GM12865 (cell line): ENCODE measurements around the gene BMP5.

Experiments
- DNase-seq: peaks from one replicate; pipeline ENCODE4 v3.0.0; 2010; ENCODE audit warnings: low read depth
- H3K4me3 ChIP-seq: 2 replicates; pipeline ENCODE4 v1.5.1; 2011; ENCODE audit warnings: mild to moderate bottlenecking, low read depth, low read length, control low read depth
- CTCF ChIP-seq: IDR thresholded peaks from 2 replicates; pipeline ENCODE4 v1.5.1; 2011; ENCODE audit warnings: low read length, control low read depth, low read depth, inconsistent platforms; ENCODE audit not compliant: insufficient read depth; ENCODE audit errors: missing control alignments

BMP5 gene

GRCh38 chr6:55827818-55828522 lies 47.4 kb downstream of the BMP5 start:
- H3K4me3 ChIP-seq, result no peak overlapping the region
- no peak for DNase-seq
- no peak for TF ChIP-seq CTCF

GRCh38 chr6:55826941-55827340 lies 48.4 kb downstream of the BMP5 start:
- no peak for TF ChIP-seq CTCF
- H3K4me3 ChIP-seq, result no peak overlapping the region
- DNase-seq, result no peak

- no peak for TF ChIP-seq CTCF
- H3K4me3 ChIP-seq, result no peak overlapping the region
- no peak for DNase-seq
Measured at GRCh38 chr6:55825402-55826051, 49.9 kb downstream of the BMP5 start.

- H3K4me3 ChIP-seq, result no peak overlapping the region
- no peak for DNase-seq
- no peak for TF ChIP-seq CTCF
Measured at GRCh38 chr6:55822815-55823214, 52.6 kb downstream of the BMP5 start.

- DNase-seq, result no peak
- no peak for TF ChIP-seq CTCF
- H3K4me3 ChIP-seq, result no peak overlapping the region
Measured at GRCh38 chr6:55822005-55822404, 53.4 kb downstream of the BMP5 start.

- DNase-seq, result no peak
- TF ChIP-seq CTCF, result no peak
Measured at GRCh38 chr6:55820696-55821095, 54.7 kb downstream of the BMP5 start.

More at GRCh38 chr6:55820696-55821095, 54.7 kb downstream of the BMP5 start:
- H3K4me3 ChIP-seq, result no peak overlapping the region
